ENCODE results near the gene SULT6B1. TPM values are rescaled to one million over a fixed set of nuclear protein-coding genes. Genes with fewer than 3 reads are reported as not detected.

The SULT6B1 gene
- total RNA-seq, 1 experiment from 2014 or later: not detected

DNA sequence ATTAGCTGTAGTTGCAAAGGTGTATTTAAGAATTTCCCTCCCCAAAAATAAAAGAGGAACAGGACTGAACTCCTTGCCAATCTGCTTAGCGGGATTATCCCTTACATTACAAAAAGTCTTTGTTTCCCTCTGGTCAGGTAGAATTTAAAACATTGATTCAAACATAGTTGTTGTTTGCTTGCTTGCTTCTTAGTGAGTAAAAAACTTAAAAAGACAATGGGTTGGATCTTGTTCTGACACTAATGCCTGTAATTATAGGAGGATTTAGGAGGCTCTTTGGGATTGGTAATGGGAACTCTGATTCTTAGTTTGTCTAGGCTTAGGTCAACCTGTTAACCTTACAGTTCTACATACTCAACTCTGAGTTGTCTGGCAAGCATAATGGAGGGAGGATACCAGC is 4.1 kb upstream of the SULT6B1 start:
- TF ChIP-seq EZH2 (IDR thresholded peaks at IDR 0.05; ENCODE audit: borderline replicate concordance, low read depth, low read length, poor library complexity, severe bottlenecking): no peak
- TF ChIP-seq, protein P1, sequence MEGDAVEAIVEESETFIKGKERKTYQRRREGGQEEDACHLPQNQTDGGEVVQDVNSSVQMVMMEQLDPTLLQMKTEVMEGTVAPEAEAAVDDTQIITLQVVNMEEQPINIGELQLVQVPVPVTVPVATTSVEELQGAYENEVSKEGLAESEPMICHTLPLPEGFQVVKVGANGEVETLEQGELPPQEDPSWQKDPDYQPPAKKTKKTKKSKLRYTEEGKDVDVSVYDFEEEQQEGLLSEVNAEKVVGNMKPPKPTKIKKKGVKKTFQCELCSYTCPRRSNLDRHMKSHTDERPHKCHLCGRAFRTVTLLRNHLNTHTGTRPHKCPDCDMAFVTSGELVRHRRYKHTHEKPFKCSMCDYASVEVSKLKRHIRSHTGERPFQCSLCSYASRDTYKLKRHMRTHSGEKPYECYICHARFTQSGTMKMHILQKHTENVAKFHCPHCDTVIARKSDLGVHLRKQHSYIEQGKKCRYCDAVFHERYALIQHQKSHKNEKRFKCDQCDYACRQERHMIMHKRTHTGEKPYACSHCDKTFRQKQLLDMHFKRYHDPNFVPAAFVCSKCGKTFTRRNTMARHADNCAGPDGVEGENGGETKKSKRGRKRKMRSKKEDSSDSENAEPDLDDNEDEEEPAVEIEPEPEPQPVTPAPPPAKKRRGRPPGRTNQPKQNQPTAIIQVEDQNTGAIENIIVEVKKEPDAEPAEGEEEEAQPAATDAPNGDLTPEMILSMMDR (conservative IDR thresholded peaks at IDR 0.05; ENCODE audit: low read depth, low read length): no peak
- CTCF ChIA-PET: no interaction called here
- H3K4me3 ChIP-seq (ENCODE audit: low read depth, low read length, poor library complexity, severe bottlenecking): no peak overlapping the region
- DNase-seq (ENCODE audit: low spot score): no peak
- H3K4me1 ChIP-seq (ENCODE audit: insufficient read depth, low read length, poor library complexity, severe bottlenecking): peaks cover 5% of the 10 kb centered on the region
- no peak overlapping the region for H3K27ac ChIP-seq (ENCODE audit: low read depth, low read length, poor library complexity, severe bottlenecking)
- no peaks in the 10 kb centered on the region for H3K36me3 ChIP-seq (ENCODE audit: insufficient read depth, low read length, poor library complexity, severe bottlenecking)
- POLR2A ChIA-PET (ENCODE audit: low non-redundant PET): no interaction called here
- no TSS peak for BruUV-seq (replicated peaks)
- intact Hi-C loops (cut with micrococcal nuclease; ENCODE audit: unreplicated experiment): no loop called here
- no peaks in the 10 kb centered on the region for H3K9me3 ChIP-seq (ENCODE audit: low read depth, low read length, poor library complexity, severe bottlenecking)
- H3K27me3 ChIP-seq (replicated peaks; ENCODE audit: insufficient read depth, low read depth, low read length, poor library complexity): no peaks in the 10 kb centered on the region

DNA sequence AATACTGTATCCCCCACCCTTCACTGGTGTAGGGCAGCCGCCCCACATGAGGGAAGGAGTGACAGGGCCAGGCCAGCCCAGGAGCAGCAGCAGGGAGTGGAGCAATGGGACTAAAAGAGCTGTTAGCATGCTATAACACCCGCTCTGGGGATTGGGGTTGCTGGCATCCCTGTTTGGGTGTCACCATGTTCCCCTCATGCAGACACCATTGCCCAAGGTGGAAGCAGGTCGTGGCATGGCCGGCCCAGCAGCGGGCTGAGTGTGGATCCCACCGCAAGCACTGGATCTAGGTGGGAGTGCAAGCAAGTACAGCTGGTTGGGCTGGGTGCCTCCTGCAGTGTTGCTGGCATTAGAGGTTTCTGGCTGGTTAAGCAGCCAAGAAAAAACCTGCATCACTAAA is 3.3 kb upstream of the SULT6B1 start:
- Histone ChIP-seq H3K27ac (ENCODE audit: low read depth, low read length, poor library complexity, severe bottlenecking) (no peak overlapping the region), H3K9me3 (ENCODE audit: low read depth, low read length, poor library complexity, severe bottlenecking) (no peaks in the 10 kb centered on the region), H3K4me1 (ENCODE audit: insufficient read depth, low read length, poor library complexity, severe bottlenecking) (peaks cover 5% of the 10 kb centered on the region), H3K27me3 (replicated peaks; ENCODE audit: insufficient read depth, low read depth, low read length, poor library complexity) (no peaks in the 10 kb centered on the region), H3K36me3 (ENCODE audit: insufficient read depth, low read length, poor library complexity, severe bottlenecking) (no peaks in the 10 kb centered on the region), H3K4me3 (ENCODE audit: low read depth, low read length, poor library complexity, severe bottlenecking) (no peak overlapping the region)
- no peak for DNase-seq (ENCODE audit: low spot score)
- intact Hi-C loops (cut with micrococcal nuclease; ENCODE audit: unreplicated experiment): no loop called here
- no TSS peak for BruUV-seq (replicated peaks)
- no peak for TF ChIP-seq EZH2 (IDR thresholded peaks at IDR 0.05; ENCODE audit: borderline replicate concordance, low read depth, low read length, poor library complexity, severe bottlenecking)
- ChIA-PET POLR2A (ENCODE audit: low non-redundant PET) (no interaction called here), CTCF (no interaction called here)

DNA sequence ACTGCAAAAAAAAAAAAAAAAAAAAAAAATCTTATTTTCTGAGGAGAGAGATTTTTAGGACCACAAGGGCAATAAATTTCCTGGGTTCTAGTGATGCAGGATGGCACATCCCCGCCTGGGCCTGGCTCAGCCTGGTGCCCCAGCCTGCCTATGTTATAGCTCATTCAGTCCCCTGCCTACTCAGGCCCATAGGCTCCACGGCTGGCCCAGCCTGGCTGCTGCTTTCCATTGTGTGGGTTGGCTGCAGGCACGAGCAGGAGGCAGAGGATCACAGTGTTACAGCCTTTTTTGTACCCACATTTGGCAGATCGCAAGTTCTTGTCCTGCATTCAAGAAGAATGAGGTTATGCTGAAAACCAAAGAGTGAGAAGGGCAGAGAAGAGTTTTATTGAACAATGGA is 2.8 kb upstream of the SULT6B1 start:
- DNase-seq (ENCODE audit: low spot score): no peak
- H3K4me3 ChIP-seq (ENCODE audit: low read depth, low read length, poor library complexity, severe bottlenecking): no peak overlapping the region
- BruUV-seq (replicated peaks): no TSS peak
- intact Hi-C loops (cut with micrococcal nuclease; ENCODE audit: unreplicated experiment): no loop called here
- no peak overlapping the region for H3K27ac ChIP-seq (ENCODE audit: low read depth, low read length, poor library complexity, severe bottlenecking)
- ChIA-PET POLR2A (ENCODE audit: low non-redundant PET) (no interaction called here), CTCF (no interaction called here)
- no peak for TF ChIP-seq EZH2 (IDR thresholded peaks at IDR 0.05; ENCODE audit: borderline replicate concordance, low read depth, low read length, poor library complexity, severe bottlenecking)
- TF ChIP-seq, protein P1 (conservative IDR thresholded peaks at IDR 0.05; ENCODE audit: low read depth, low read length): no peak
- no peaks in the 10 kb centered on the region for H3K27me3 ChIP-seq (replicated peaks; ENCODE audit: insufficient read depth, low read depth, low read length, poor library complexity)
- peaks cover 5% of the 10 kb centered on the region for H3K4me1 ChIP-seq (ENCODE audit: insufficient read depth, low read length, poor library complexity, severe bottlenecking)
- no peaks in the 10 kb centered on the region for H3K36me3 ChIP-seq (ENCODE audit: insufficient read depth, low read length, poor library complexity, severe bottlenecking)
- no peaks in the 10 kb centered on the region for H3K9me3 ChIP-seq (ENCODE audit: low read depth, low read length, poor library complexity, severe bottlenecking)

DNA sequence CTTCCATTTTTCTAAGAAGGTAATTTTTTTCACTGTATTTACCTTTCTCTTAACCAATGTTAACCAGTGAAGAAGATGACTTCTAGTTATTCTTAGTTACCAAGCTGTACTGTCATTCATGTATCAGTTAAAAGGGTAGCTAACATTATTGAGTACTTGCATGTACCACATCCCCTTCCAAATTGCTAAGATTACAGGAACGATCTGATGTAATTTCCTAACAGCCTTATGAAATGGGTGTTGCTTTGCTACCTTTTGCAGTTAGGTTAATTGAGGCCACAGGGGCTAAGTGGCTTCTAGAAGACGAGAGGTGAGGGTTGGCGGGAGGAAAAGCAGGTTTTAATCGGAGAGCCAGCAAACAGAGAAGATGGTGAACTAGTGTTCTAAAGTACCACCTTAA is 1.8 kb upstream of the SULT6B1 start:
- intact Hi-C loops (cut with micrococcal nuclease; ENCODE audit: unreplicated experiment): no loop called here
- CTCF ChIA-PET: no interaction called here

More for the DNA sequence above, 1.8 kb upstream of the SULT6B1 start:
- DNase-seq (ENCODE audit: low spot score): no peak
- Histone ChIP-seq H3K9me3 (ENCODE audit: low read depth, low read length, poor library complexity, severe bottlenecking) (no peaks in the 10 kb centered on the region), H3K4me3 (ENCODE audit: low read depth, low read length, poor library complexity, severe bottlenecking) (no peak overlapping the region), H3K36me3 (ENCODE audit: insufficient read depth, low read length, poor library complexity, severe bottlenecking) (no peaks in the 10 kb centered on the region), H3K4me1 (ENCODE audit: insufficient read depth, low read length, poor library complexity, severe bottlenecking) (peaks cover 5% of the 10 kb centered on the region), H3K27me3 (replicated peaks; ENCODE audit: insufficient read depth, low read depth, low read length, poor library complexity) (no peaks in the 10 kb centered on the region), H3K27ac (ENCODE audit: low read depth, low read length, poor library complexity, severe bottlenecking) (no peak overlapping the region)
- POLR2A ChIA-PET (ENCODE audit: low non-redundant PET): no interaction called here
- TF ChIP-seq, protein P1 (conservative IDR thresholded peaks at IDR 0.05; ENCODE audit: low read depth, low read length): no peak
- no peak for TF ChIP-seq EZH2 (IDR thresholded peaks at IDR 0.05; ENCODE audit: borderline replicate concordance, low read depth, low read length, poor library complexity, severe bottlenecking)
- BruUV-seq (replicated peaks): no TSS peak

Data from A673 (cell line).